ENCODE results near the gene MMS22L.

Gene MMS22L

DNA sequence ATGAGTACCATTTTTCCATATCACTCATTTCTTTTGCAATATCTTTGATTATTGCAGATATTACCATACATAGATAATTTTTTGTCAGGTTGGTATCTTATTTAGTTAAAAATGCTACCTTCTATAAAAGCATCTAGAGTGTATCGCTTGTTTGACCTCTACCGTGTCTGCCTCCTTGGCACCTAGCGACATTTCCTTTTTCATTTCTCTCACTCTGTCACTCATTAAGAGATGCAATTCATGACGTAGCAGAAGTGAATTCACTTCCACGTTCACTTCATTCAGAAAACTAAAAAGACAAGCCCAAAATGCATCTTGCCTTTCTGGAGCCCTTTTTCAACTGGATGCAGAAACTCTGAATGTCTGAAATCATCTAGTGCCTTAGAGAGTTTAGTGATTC lies 172.9 kb downstream of the MMS22L start:
- no peak for DNase-seq
- TF ChIP-seq, protein P1, sequence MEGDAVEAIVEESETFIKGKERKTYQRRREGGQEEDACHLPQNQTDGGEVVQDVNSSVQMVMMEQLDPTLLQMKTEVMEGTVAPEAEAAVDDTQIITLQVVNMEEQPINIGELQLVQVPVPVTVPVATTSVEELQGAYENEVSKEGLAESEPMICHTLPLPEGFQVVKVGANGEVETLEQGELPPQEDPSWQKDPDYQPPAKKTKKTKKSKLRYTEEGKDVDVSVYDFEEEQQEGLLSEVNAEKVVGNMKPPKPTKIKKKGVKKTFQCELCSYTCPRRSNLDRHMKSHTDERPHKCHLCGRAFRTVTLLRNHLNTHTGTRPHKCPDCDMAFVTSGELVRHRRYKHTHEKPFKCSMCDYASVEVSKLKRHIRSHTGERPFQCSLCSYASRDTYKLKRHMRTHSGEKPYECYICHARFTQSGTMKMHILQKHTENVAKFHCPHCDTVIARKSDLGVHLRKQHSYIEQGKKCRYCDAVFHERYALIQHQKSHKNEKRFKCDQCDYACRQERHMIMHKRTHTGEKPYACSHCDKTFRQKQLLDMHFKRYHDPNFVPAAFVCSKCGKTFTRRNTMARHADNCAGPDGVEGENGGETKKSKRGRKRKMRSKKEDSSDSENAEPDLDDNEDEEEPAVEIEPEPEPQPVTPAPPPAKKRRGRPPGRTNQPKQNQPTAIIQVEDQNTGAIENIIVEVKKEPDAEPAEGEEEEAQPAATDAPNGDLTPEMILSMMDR (IDR thresholded peaks at IDR 0.05) = no peak
- peaks cover 16% of the 10 kb centered on the region for H3K9me3 Mint-ChIP-seq
- no peak overlapping the region for H3K4me3 Mint-ChIP-seq
- H3K36me3 Mint-ChIP-seq (ENCODE audit: low read depth) = no peaks in the 10 kb centered on the region
- no peak overlapping the region for H3K27ac Mint-ChIP-seq
- no peaks in the 10 kb centered on the region for H3K4me1 Mint-ChIP-seq
- H3K27me3 Mint-ChIP-seq (ENCODE audit: low read depth, poor library complexity) = no peaks in the 10 kb centered on the region

DNA sequence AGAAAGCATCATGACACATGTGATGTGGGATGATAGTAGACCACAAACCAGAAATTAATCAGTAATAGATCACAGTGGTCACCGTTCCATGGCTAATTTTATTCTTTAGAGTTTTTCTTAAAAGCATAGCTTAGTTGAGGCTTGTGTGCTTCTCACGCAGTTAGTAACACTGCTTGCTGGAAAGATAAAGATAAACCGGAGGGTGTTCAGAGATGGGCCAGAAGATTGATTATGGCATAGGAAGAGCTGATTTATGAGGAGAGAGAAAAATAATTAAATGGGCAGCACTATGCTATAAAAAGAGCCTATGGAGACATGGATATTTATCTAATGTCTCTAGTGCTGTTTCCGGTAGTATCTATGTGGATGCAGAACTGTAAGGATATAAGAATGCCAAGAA lies 173.6 kb downstream of the MMS22L start:
- H3K4me1 Mint-ChIP-seq = no peaks in the 10 kb centered on the region
- TF ChIP-seq, protein P1 (IDR thresholded peaks at IDR 0.05) = no peak
- peaks cover 16% of the 10 kb centered on the region for H3K9me3 Mint-ChIP-seq
- no peak overlapping the region for H3K4me3 Mint-ChIP-seq
- no peak for DNase-seq
- no peak overlapping the region for H3K27ac Mint-ChIP-seq
- no peaks in the 10 kb centered on the region for H3K27me3 Mint-ChIP-seq (ENCODE audit: low read depth, poor library complexity)
- H3K36me3 Mint-ChIP-seq (ENCODE audit: low read depth) = no peaks in the 10 kb centered on the region

DNA sequence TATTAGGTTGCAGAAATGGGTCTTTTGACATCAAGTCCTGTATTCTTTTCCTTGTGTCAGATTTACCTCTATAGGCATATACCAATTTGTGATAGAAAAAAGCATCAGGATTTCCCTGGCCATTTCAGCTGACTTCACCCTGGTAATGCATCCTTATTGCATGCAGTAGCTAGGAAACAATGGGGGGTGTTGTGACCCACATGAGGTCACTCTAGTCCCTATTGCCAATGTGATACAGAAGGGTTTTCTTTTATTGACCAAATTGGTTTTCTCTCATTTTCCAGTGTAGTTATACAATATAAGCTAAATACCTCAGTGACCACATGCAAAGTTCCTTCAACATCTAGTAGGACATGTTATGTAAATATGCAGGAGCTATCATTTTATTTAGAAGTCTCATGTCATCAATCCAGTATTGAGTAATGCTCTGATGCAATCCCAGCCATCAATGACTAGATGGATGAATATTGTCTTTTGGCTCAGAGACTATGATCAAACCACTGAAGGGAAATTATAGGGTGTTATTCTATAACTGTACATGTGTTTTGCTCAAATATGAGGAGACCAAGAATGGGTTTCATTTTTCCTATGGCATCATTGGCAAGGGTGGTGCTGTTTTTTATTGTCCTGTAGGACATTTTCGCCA lies 180.7 kb downstream of the MMS22L start:
- no peak for DNase-seq
- TF ChIP-seq, protein P1 (IDR thresholded peaks at IDR 0.05) = no peak
- Mint-ChIP-seq H3K4me1 (no peaks in the 10 kb centered on the region), H3K4me3 (no peak overlapping the region), H3K36me3 (ENCODE audit: low read depth) (no peaks in the 10 kb centered on the region), H3K27ac (no peak overlapping the region), H3K9me3 (no peaks in the 10 kb centered on the region), H3K27me3 (ENCODE audit: low read depth, poor library complexity) (no peaks in the 10 kb centered on the region)

DNA sequence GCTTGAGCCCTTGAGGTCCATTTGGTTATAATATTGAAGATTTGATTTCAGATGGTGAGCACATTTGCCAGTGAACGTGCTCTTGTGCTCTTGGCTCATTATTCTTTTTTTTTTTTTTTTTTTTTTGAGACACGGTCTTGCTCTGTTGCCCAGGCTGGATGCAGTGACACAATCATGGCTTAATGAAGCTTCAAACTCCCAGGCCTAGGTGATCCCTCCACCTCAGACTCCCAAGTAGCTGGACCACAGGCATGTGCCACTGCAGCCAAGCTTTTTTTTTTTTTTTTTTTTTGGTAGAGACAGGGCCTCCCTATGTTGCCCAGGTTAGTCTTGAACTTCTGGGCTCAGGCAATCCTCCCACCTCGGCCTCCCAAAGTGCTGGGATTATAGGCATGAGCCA lies 182.3 kb downstream of the MMS22L start:
- DNase-seq = no peak
- H3K4me3 Mint-ChIP-seq = no peak overlapping the region
- H3K27me3 Mint-ChIP-seq (ENCODE audit: low read depth, poor library complexity) = no peaks in the 10 kb centered on the region
- TF ChIP-seq, protein P1 (IDR thresholded peaks at IDR 0.05) = no peak
- H3K27ac Mint-ChIP-seq = no peak overlapping the region
- no peaks in the 10 kb centered on the region for H3K36me3 Mint-ChIP-seq (ENCODE audit: low read depth)
- H3K9me3 Mint-ChIP-seq = no peaks in the 10 kb centered on the region
- no peaks in the 10 kb centered on the region for H3K4me1 Mint-ChIP-seq

GRCh38 chr6:97097068-97098047 lies 185.7 kb downstream of the MMS22L start:
- no peaks in the 10 kb centered on the region for H3K9me3 Mint-ChIP-seq
- DNase-seq = no peak
- no peak overlapping the region for H3K4me3 Mint-ChIP-seq
- no peaks in the 10 kb centered on the region for H3K27me3 Mint-ChIP-seq (ENCODE audit: low read depth, poor library complexity)
- no peaks in the 10 kb centered on the region for H3K36me3 Mint-ChIP-seq (ENCODE audit: low read depth)
- H3K4me1 Mint-ChIP-seq = peaks cover 9% of the 10 kb centered on the region
- TF ChIP-seq, protein P1 (IDR thresholded peaks at IDR 0.05) = no peak
- H3K27ac Mint-ChIP-seq = no peak overlapping the region
